Panc1 (cell line): ENCODE results near the gene ANKMY1. TPM values are rescaled to one million over a fixed set of nuclear protein-coding genes. Genes with fewer than 3 reads are reported as not detected.

Experiments used
- ATAC-seq: fragments of 200-7000 bp; cut with Tn5 transposase; 2 replicates; pipeline ENCODE4 v1.9.1; 2020; ENCODE audit warnings: mild to moderate bottlenecking, moderate library complexity
- BruUV-seq: library from RNA; stranded (reverse); fragments of 400-500 nt; replicated peaks from 2 replicates; lab custom pipeline; 2021; lab: Mats Ljungman, UMichigan
- CTCF ChIA-PET: fragments of 300-600 bp; sonication (Branson Sonifier 250); formaldehyde crosslinking; loops from one replicate; lab custom pipeline; 2022; ENCODE audit warnings: antibody characterized with exemption; lab: Charles Lee
- POLR2A ChIA-PET: fragments of 300-600 bp; sonication (Branson Sonifier 250); formaldehyde crosslinking; loops from one replicate; lab custom pipeline; 2022; ENCODE audit warnings: antibody characterized with exemption; lab: Charles Lee
- DNase-seq: peaks from one replicate; pipeline ENCODE4 v3.0.0-alpha.2; 2010; ENCODE audit warnings: low read depth, low spot score
- H3K27ac ChIP-seq: 2 replicates; pipeline ENCODE4 v1.5.1; 2011; ENCODE audit warnings: mild to moderate bottlenecking, low read length, inconsistent platforms
- H3K27me3 ChIP-seq: fragments of 200-500 bp; sonication (Bioruptor generic); 2 replicates; pipeline ENCODE4 v1.6.0; 2014; ENCODE audit warnings: low read length, inconsistent platforms; ENCODE audit not compliant: control insufficient read depth, insufficient read depth
- H3K36me3 ChIP-seq: fragments of 200-500 bp; sonication (Bioruptor generic); 2 replicates; pipeline ENCODE4 v1.5.1; 2014; ENCODE audit warnings: inconsistent platforms, mild to moderate bottlenecking, low read length, moderate library complexity; ENCODE audit not compliant: control insufficient read depth, insufficient read depth
- H3K4me1 ChIP-seq: 2 replicates; pipeline ENCODE4 v1.5.1; 2011; ENCODE audit warnings: inconsistent platforms, mild to moderate bottlenecking, low read length, moderate library complexity; ENCODE audit not compliant: control insufficient read depth, insufficient read depth
- H3K4me3 ChIP-seq, 2 experiments: 2 replicates each; pipeline ENCODE4 v1.5.1; 2011 to 2012; ENCODE audit warnings: low read depth in 2 of 2, low read length in 2 of 2, mild to moderate bottlenecking in 2 of 2, inconsistent platforms in 1 of 2, moderate library complexity in 1 of 2
- H3K9me3 ChIP-seq: fragments of 200-500 bp; sonication (Bioruptor generic); 2 replicates; pipeline ENCODE4 v1.5.1; 2014; ENCODE audit warnings: low read depth, mild to moderate bottlenecking, inconsistent platforms, low read length, moderate library complexity; ENCODE audit not compliant: control insufficient read depth, insufficient read depth
- POLR2AphosphoS5 ChIP-seq: IDR thresholded peaks from 2 replicates; pipeline ENCODE4 v1.6.1; 2012; ENCODE audit warnings: mild to moderate bottlenecking, low read depth, low read length, moderate library complexity
- SIN3A ChIP-seq: IDR thresholded peaks from 2 replicates; pipeline ENCODE4 v1.6.1; 2012; ENCODE audit warnings: low read depth, mild to moderate bottlenecking, low read length, moderate library complexity, borderline replicate concordance; ENCODE audit not compliant: insufficient read depth
- TCF7L2 ChIP-seq: IDR thresholded peaks from 2 replicates; pipeline ENCODE4 v1.6.1; 2011; ENCODE audit warnings: mild to moderate bottlenecking, low read depth, low read length, inconsistent platforms
- in situ Hi-C: cut with HindIII; loops from 2 replicates; pipeline ENCODE4 v1.10.0; 2016; ENCODE audit warnings: low sequenced_read_pairs, low pct_unique_long_range_greater_than_20kb
- intact Hi-C: fragments of 100-400 bp; cut with micrococcal nuclease; formaldehyde crosslinking; loops from one replicate; pipeline ENCODE4 v1.10.0; 2022; ENCODE audit not compliant: unreplicated experiment
- total RNA-seq: library from RNA; stranded (reverse); gene quantifications from one replicate; pipeline ENCODE4 v1.2.1, GENCODE V29; 2021; ENCODE audit not compliant: unreplicated experiment
- TF ChIP-seq, protein P1 (sequence below): fragments of 450-650 bp; IDR thresholded peaks from 2 replicates; pipeline ENCODE4 v1.5.1; 2017; ENCODE audit warnings: mild to moderate bottlenecking
- TF ChIP-seq, protein P2 (sequence below), 2 experiments: IDR thresholded peaks; 2 replicates each; pipeline ENCODE4 v1.6.1; 2011 to 2012; ENCODE audit warnings: low read depth in 2 of 2, control low read depth in 1 of 2, low read length in 1 of 2, mild to moderate bottlenecking in 1 of 2, moderate library complexity in 1 of 2; ENCODE audit not compliant: insufficient read depth in 1 of 2

Gene ANKMY1
- total RNA-seq, 1 experiment from 2014 or later = 19.5 TPM

DNA sequence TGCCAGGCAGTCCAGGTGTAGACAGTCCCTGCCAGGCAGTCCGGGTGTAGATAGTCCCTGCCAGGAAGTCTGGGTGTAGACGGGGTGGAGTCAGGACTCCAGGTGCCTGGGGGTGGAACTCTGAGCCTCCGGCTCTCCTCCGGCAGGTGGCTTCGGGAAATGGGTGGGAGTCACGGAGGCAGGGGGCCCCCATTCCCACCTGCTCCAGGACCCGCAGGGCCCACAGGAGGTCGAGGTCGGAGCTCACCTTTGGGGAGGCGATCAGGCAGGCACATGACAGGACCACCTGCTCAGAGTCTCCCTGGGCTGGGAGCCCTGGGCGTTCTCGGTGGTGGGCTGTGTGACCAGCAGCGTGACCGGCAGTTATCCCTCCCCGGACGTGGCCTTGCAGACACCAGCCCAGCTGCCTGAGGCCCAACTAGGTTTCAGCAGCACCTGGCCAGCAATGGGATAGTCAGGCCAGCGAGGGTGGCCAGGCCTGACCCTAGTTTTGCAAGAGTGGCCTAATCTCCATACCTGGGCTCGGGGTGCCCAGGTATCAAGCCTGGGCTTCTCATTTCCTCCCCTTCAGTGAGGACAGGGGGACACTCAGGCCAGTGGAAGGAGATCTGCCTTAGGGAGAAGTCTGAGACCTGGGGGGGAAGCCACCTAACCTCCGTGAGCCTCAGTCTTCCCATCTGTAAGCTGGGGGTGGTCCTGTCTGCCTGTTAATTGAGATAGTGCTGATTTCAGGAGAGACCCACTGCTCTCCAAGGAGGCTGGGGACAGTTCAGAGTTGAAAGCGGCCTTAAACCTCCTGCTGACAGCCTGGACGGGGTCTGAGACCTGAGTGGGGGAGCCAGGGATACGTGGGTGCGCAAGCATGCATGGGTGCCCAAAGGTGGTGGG is 109.2 kb downstream of the ANKMY1 start:
- no peak for DNase-seq
- Histone ChIP-seq H3K4me1 (peaks cover 28% of the 10 kb centered on the region), H3K27ac (no peak overlapping the region), H3K27me3 (no peaks in the 10 kb centered on the region), H3K9me3 (no peaks in the 10 kb centered on the region), H3K4me3 (no peak overlapping the region), H3K36me3 (no peaks in the 10 kb centered on the region)
- intact Hi-C loops (no loop called here), in situ Hi-C loops (no loop called here)
- BruUV-seq = no TSS peak
- ChIA-PET CTCF (interaction anchor here (0.7 kb wide), 1 partner anchor 79 kb away, joined by 3 read pairs; no protein-coding TSS in a partner anchor), POLR2A (no interaction called here)
- ATAC-seq = no peak
- TF ChIP-seq POLR2AphosphoS5 (no peak), TCF7L2 (no peak), SIN3A (no peak)
- TF ChIP-seq, protein P1, sequence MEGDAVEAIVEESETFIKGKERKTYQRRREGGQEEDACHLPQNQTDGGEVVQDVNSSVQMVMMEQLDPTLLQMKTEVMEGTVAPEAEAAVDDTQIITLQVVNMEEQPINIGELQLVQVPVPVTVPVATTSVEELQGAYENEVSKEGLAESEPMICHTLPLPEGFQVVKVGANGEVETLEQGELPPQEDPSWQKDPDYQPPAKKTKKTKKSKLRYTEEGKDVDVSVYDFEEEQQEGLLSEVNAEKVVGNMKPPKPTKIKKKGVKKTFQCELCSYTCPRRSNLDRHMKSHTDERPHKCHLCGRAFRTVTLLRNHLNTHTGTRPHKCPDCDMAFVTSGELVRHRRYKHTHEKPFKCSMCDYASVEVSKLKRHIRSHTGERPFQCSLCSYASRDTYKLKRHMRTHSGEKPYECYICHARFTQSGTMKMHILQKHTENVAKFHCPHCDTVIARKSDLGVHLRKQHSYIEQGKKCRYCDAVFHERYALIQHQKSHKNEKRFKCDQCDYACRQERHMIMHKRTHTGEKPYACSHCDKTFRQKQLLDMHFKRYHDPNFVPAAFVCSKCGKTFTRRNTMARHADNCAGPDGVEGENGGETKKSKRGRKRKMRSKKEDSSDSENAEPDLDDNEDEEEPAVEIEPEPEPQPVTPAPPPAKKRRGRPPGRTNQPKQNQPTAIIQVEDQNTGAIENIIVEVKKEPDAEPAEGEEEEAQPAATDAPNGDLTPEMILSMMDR = no peak
- TF ChIP-seq, protein P2, sequence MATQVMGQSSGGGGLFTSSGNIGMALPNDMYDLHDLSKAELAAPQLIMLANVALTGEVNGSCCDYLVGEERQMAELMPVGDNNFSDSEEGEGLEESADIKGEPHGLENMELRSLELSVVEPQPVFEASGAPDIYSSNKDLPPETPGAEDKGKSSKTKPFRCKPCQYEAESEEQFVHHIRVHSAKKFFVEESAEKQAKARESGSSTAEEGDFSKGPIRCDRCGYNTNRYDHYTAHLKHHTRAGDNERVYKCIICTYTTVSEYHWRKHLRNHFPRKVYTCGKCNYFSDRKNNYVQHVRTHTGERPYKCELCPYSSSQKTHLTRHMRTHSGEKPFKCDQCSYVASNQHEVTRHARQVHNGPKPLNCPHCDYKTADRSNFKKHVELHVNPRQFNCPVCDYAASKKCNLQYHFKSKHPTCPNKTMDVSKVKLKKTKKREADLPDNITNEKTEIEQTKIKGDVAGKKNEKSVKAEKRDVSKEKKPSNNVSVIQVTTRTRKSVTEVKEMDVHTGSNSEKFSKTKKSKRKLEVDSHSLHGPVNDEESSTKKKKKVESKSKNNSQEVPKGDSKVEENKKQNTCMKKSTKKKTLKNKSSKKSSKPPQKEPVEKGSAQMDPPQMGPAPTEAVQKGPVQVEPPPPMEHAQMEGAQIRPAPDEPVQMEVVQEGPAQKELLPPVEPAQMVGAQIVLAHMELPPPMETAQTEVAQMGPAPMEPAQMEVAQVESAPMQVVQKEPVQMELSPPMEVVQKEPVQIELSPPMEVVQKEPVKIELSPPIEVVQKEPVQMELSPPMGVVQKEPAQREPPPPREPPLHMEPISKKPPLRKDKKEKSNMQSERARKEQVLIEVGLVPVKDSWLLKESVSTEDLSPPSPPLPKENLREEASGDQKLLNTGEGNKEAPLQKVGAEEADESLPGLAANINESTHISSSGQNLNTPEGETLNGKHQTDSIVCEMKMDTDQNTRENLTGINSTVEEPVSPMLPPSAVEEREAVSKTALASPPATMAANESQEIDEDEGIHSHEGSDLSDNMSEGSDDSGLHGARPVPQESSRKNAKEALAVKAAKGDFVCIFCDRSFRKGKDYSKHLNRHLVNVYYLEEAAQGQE (IDR thresholded peaks at IDR 0.05; ENCODE audit: insufficient read depth in 1 of 2, low read depth in 2 of 2, low read length in 1 of 2) = no peak

DNA sequence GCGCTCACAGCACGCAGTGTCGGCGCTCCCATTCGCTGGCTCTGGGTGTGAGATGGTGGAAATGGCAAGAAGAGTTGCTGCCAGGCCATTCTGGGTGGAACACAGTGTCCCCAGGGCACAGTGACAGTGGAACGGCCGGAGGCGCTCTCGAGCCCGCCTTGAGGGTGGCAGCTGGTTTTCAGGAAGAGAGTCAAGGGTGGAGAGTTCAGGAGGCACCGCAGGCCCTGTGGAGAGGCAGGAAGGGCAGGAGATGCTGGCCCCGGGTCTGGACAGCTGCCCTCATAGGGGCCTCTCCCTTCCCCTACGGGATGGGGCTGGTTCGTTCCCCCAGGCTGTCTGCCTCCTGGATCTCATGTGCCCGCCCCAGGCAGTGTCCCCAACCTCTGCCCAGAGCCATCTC is 109.9 kb downstream of the ANKMY1 start:
- no peaks in the 10 kb centered on the region for H3K27me3 ChIP-seq
- BruUV-seq = no TSS peak
- TF ChIP-seq SIN3A (no peak), TCF7L2 (no peak), POLR2AphosphoS5 (no peak)
- TF ChIP-seq, protein P2 (IDR thresholded peaks at IDR 0.05; ENCODE audit: insufficient read depth in 1 of 2, low read depth in 2 of 2, low read length in 1 of 2) = no peak

More for the DNA sequence above, 109.9 kb downstream of the ANKMY1 start:
- ChIA-PET CTCF (interaction anchor here (0.7 kb wide), 1 partner anchor 78 kb away, joined by 3 read pairs; no protein-coding TSS in a partner anchor), POLR2A (no interaction called here)
- in situ Hi-C loops (no loop called here), intact Hi-C loops (no loop called here)
- no peaks in the 10 kb centered on the region for H3K36me3 ChIP-seq
- peaks cover 28% of the 10 kb centered on the region for H3K4me1 ChIP-seq
- no peaks in the 10 kb centered on the region for H3K9me3 ChIP-seq
- no peak for ATAC-seq
- no peak for DNase-seq
- no peak overlapping the region for H3K27ac ChIP-seq
- no peak overlapping the region for H3K4me3 ChIP-seq
